Retina (tissue), 1 donor: Measurements from ENCODE around the gene LRPAP1.
"Not testable (repeated sequence)": the region's sequence is repeated elsewhere in the genome, so short reads cannot be mapped to it uniquely, and the experiment has no call there.

ENCODE experiments used
- DNase-seq: peaks from one replicate; pipeline ENCODE4 v3.0.0-alpha.2; 2016

LRPAP1 gene

DNA sequence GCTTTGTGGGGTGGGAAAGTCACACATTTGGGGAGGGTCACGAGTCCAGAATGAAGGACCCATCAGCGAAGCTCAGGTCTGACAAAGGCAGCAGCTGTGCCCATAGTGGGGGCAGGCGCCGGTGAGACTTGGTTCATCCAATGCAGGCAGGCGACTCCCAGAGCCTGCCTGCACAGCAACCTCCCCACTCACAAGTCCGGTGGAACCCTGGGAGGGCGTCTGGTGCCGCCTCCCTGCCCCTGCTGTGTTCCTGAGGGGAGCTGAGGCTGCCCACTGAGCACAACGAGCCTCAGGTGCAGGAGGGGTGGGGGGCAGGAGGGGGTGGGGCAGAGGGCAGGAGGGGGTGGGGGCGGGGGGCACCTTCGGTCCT, 13.7 kb downstream of the LRPAP1 start:
- DNase-seq = no peak

DNA sequence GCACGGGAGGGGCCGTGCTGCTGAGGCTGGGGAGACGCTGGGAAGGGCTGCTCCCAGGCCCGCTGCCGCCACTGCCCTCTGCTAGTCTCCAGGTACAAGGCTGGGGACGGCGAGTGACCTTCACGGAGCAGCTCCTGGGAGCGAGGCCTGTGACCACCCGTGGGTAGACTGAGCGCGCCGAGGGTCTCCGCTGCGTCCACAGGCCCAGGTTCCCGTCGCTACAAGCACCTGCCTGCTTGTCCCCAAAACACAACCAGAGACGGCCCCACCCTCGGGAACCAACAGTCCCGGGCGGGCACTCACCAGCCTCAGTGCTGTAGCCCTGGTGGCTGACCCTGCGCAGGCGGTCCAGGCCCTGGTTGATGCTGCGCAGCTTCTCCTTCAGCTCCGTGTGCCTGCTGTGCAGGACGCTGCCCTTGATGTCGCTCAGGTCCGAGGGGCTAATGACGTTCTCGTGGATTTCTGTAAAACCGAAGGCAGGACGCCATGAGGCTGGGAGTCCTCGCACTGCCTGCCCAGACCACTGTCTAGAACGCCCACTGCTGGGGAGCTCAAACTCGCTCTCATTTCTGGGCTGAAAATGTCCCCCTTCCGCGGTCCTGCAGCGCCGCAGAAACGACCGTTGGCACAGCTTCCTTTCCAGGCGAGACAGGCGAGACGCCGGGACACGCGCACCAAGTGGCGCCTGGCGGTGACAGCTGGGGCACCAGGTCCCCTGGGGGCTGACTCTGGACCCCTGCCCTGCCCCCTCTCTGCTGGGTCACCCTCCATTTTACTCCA, 14.3 kb downstream of the LRPAP1 start:
- no peak for DNase-seq

DNA sequence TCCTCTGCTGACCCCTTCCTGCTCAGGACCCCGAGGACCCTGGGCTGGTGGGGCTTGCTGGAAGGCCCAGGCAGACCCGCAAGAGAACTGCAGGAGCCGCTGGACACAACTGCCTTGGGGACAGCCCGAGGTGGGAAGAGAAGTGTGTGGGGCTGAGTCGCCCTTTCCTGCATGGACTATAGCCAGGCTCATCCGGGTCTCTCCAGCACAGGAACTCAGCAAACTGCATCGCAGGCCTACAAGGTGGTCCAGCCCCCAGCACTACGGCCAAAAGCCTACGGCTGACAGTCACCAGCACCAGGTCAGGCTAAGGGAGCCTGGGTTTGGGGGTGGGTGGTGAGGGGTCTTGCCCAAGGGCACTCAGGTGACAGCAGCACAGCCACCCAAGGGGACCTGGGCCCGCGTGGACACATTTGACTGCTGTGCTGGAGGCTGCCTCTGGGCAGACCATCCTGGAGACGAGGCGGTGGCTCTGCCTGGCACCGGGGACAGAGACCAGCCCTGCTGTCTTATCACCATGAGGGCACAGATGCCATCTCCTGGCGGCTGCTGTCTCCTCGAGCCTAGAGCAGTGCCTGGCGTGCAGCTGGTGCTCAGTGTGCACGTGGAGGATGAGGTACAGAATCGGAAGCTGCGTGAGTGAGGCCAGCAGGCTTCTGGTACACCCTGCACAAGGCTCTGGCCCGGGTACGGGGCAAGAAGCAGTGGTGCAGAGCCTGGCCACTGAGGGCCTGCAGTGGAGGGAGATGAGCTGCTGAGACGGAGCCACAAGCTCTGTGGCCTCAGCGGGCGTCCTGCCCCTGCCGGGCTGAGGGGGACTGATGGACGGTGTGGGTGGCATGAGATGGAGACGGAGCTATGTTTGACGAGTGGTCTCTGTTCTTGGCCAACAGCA, 15.1 kb downstream of the LRPAP1 start:
- DNase-seq = no peak

DNA sequence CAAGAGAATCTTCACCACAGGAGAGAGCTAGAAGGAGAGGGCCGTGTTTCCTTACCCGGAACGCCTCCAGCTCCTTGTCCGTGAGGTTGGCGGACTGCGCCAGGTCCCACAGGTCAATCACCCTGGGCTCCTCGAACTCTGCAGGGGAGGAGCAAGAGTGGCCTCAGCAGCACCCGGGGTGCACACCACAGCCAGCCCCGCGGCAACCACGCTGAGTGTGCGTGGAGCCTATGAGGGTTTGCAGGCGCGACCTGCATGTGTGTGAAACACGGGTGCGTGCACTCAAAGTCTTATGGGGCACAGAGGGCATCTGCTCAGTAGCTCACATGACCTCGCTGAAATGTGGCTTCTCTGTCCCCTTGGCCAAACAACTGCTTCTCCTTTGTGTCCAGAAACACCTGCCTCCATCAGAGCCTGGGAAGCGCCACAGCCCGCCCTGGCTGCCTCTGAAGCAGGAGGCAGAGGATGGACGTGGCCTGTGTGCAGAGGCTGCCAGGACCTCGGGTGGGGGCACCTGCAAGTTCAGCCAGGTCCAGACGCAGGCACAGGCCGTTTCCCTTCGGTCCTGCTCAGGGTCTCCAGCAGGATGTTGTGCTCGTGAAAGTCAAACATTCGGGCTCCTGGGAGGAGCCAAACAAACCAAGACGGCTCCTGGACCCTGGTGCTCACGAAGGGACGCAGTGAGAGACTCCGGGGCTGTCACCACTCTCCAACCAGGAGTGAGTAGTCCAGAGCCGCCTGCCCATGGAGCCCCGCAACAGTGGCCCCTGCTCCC, 16.0 kb downstream of the LRPAP1 start:
- DNase-seq = no peak

DNA sequence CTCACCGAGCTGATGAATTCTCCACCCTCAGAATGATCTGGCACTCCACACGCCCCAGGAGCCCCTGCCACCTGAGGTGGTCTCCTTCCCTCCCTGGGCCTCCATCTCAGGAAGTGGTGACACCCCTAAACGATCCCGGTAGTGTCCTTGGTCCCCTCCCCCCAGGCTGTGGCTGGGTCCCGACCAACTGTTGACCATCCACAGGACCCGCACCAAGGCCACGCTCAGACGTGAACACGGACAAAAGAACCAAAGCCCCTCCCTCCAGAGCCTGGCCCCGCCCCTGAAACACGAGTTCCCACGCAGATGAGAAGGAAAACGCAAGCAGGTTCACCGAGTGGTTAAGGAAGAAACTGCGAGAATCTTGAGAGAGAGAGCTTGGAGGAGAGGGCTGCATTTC, 16.6 kb downstream of the LRPAP1 start:
- DNase-seq = no peak

DNA sequence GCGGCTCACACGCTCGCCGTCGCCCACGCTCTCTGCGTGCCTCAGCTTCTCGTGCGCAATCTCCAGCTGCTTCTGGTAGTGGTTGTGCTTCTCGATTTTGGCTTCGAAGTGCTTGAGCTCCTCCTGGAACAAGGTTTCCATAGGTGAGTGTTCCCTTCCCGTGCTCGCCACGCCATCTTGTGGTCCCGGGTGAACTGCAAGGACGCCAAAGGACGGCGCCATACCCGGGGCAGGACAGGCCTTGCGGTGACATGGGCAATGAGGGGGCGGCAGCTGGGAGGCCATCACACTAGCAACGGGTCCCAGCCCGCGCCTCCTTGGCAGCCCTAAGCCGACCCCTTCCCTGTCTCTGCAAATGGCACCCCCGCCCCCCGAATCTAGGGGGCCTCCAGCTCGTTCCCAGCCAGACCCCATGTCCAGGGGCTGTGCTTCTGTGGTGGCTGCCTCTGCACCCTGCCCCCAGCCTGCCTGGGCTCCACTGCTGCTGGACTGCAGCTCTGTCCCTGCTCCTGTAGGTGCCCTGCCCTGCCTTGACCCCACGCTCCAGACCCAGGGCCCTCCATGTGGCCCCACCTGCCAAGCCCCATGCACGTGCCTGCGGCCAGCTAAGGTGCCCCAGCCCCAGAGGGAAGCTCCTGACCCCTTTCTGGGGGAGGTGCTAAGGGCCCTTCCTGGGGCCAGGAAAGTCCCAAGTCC, 17.3 kb downstream of the LRPAP1 start:
- DNase-seq = no peak

DNA sequence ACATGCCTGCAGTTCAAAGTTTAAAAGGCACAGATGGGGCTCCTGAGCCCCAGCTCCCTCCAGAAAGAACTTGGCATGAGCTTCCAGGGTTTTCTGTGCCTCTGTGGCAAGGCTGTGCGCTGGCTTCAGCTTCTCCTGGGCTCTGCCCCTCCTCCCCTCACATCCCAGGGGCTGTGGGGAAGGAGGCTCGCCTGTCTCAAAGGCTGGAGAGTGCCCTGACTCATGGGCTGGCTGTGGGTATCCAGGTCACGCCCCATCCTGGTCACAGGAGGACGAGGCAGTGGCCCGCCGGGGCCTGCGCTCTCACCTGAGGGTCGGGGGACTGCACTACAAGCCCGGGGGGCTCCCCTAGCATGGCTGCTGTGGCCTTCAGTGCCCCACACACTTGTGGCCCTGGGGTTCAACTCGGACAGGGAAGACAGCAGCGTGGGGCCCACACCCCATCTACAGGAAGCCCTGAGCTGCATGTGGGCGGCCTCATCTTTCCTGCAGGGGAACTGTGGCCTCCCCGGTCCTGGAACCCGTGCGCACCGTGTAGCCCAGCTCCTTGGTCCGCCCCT, 17.9 kb downstream of the LRPAP1 start:
- DNase-seq = no peak

DNA sequence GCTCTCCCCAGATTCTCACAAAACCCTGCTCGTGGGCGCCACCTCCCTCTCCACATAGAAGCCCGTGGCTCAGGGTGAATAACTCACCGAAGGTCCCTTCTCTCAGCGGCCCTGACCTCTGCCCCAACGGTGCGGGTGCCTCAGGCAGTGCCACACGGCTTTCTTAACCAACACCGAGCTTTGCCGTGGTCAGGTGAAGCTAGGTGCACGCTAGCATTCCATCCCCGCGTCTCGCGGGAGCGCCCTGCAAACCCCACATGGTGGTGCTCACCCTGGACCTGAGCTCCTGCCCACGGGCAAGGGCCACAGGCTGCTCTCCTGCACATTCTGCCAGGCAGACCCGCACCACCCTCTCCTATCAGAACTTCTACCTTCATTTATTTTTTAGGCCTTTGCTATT, 18.4 kb downstream of the LRPAP1 start:
- DNase-seq = no peak

DNA sequence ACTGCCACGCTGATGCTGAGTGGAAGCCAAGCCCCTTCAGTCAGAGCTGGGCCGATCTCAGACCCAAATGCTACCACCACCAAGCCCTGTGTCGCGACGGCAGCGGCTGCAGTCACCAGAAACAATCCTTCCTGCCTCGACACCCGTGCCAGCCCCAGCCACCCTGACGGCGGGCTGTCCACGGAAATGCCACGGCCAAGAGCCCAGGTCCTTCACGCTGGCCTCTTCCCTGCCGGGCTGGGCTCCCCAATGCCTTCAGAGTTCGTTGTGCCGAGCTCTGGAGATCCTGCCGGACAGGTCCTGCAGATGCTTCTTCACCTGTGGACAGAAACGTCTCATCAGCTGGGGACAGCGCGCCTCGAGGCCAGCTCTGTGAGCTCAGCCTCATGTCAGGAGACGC, 19.5 kb downstream of the LRPAP1 start:
- no peak for DNase-seq

DNA sequence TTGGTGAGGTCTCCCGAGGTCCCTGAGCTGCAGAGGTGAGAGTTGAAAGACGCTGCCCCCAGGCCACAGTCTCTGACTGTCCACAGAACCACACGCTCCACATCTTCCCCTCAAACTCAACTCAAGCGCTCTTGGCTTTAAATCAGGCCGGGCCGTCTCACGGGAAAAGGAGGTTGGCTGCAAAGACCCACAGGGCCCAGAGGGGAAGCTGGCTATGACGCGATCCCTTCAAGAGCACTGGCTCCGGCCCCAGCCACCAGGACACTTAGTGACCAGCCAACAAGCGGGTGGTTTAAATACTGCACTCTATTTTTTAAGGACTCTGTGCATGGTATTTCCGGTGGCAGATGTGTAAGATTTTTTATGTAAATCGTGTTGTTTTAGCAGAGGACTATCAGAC, 19.9 kb downstream of the LRPAP1 start:
- no peak for DNase-seq

DNA sequence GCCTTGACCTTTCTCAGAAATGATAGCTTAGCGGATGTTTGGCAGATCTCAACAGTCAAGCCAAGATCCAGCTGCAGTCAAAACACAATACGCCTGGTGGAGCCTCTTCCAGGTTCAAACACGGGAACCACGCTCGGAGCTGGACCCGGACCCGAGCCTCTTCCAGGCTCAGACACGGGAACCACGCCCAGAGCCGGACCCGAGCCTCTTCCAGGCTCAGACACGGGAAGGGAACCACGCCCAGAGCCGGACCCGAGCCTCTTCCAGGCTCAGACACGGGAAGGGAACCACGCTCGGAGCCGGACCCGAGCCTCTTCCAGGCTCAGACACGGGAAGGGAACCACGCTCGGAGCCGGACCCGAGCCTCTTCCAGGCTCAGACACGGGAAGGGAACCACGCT, 20.6 kb downstream of the LRPAP1 start:
- not testable (repeated sequence) for DNase-seq

DNA sequence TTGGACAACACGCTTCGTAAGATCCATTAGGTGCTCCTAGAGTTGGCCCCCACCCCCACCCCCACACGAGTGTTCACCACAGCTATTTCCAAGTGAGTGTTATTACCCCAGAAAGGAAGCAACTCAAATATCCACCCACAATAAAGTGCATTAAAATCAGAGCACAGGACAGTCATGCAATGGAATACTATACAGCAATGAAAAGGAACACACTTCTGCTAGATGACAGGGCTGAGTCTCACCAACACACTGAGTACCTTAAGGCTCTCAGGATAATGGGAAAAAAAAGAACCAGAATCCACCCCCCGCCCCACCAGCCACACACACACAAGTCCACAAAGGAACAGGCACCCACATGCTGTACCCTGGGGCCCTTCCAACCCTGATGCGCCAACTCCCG, 21.0 kb downstream of the LRPAP1 start:
- no peak for DNase-seq

DNA sequence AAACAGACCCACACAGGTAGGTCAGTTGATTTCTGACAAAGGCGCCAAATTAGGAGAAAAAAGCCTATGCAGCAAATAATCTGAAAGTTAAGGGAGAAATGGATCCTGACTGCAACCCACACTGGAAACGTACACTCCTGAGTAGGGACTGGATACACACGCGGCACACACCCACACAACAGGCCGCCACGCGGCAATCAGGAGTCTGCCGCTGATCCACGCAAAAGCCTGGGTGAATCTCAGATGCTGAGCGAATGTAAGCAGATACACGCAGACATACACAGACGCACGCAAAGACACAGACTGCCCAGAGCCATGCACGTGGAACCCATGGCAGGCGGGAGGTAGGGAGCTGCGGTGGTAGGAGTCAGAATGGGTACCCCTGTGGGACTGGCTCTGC, 21.7 kb downstream of the LRPAP1 start:
- DNase-seq = no peak

DNA sequence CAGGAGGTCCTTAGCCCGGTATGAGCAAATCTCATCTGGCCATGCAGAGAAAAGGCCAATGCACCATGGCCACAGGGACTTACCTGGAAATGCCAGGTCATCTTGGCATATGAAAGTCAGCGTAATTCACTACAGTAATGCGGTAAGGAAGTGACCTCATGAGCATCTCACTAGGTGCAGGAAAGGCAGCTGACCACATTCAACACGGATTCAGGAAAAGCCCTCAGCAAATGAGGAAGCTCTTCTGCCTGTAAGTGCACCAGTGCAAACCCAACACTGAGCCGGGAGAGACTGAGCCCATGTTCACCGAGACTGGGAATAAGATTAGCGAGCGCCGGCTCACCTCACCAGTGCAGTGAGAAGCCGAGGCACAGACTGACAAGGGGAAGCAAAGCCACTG, 23.7 kb downstream of the LRPAP1 start:
- DNase-seq = no peak

DNA sequence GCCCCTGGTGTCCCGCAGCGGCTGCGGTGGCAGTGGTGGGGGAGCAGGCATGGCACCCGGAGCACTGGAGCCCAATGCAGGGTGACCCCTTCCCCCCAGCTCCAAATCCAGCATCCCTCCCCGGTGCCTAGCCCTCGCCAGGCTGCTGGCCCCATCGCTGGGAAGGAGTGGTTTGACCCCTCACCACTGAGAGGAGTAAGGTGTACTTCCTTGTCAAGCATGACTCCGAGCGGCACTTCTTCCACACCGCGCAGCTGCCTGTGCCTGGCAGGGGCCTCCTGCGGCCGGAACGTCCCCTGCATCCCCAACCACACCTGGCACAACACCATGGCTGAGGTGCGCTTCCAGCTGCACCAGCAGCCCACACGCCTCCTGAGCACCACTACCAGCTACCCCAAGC, 27.0 kb downstream of the LRPAP1 start:
- no peak for DNase-seq

DNA sequence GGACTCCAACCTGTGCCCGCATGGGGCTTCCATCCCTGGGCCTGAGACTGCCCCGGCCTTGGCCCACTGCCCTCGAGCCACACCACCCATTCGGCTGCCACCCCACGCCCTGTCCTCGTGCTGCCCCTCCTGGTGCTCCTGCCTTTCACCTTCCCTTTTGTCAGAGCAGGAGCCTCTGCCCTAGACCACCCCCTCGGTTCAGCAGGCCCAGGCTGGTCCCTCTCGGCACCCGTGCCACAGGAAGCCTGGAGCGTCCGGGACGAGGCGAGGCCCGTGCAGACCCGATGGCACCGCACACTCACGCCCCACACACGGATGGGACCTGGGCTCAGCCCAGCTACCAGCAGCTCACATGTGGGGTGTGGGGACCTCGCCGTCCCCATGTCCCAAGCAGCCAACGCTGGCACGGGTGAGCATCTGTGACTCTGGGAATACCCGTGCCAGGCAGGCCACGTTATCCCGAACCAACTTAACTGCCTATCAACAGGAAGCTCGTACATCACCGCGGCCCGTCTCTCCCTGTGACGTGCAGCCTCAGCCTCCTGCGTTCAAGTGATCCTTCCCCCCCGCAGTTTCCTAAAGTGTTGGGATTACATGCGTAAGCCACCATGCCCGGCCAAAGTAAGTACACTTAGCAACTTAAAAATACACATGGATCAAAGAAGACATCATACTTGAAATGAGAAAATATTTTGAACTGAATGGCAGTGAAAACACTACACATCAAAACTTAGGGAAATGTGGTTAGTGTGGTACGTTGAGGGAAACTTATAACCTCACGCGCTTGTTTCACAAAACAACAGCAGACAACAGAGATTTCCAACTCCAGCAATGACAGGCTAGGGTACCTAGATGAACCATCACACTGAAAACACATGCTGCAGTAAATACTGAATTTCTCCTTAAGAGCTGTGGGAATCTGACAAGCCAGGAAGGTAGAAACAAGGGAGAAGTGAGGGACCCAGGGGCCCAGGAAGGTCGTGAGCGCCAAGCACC, 29.0 kb downstream of the LRPAP1 start:
- DNase-seq = no peak

DNA sequence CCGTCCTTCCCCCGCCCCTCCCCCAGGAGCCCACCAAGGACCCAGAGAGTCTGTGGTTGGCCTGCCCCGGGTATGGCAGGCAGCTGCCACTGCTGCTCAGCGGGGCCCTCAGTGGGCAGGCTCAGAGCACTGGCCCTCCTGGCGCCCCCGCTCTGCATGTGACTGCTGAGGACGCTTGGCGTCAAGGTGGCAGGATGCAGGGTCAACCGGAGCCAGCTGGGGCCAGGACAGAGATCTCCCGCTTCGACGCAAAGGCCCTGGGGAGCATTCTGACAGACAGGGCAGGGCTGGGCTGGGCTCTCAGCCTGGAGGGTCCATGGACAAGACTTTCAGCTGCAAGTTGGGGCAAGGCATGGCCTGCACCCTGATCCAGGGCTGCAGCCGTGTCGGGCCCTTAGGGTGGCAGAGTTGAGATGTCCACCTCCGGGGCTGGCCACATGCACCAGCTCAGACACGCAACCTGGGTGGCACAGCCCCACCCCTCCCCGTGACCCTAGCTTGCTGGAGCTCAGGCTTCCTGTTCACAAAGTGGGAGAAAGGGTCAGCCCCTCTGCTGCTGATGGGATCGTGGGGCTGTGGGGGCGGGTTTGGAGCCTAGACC, 30.3 kb downstream of the LRPAP1 start:
- no peak for DNase-seq

DNA sequence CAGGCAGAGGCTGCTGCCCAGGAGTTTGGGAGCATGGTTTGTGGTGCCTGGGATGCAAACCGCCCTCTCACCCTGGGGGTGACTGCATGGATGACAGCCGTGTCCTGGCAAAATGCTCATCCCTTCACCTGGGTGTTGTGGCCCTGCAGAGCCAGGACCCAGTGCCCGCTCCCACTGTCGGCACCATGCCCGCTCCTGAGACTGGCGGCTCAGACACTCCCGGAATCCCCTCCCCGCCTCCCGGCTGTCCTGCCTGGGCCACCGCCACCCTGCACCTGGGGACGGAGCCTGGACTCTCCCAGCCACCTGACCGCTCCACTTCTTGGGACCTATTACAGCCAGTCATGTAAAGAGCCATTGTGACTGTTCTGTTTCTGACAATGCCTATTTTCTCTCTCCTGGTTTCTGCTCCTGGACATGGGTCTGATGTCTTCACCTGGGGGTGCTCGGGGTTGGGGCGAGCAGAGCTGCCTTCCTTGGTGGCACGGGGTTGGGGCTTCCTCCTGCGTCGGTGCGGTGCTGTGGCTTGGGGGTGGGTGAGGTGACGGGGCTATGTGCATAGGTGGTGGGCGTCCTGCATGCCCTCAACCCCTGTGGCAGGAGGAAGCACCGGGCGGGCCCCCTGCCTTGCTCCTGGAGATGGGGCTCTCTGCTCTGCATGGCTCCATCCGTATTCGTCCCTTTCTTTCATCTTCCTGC, 30.9 kb downstream of the LRPAP1 start:
- DNase-seq = no peak

DNA sequence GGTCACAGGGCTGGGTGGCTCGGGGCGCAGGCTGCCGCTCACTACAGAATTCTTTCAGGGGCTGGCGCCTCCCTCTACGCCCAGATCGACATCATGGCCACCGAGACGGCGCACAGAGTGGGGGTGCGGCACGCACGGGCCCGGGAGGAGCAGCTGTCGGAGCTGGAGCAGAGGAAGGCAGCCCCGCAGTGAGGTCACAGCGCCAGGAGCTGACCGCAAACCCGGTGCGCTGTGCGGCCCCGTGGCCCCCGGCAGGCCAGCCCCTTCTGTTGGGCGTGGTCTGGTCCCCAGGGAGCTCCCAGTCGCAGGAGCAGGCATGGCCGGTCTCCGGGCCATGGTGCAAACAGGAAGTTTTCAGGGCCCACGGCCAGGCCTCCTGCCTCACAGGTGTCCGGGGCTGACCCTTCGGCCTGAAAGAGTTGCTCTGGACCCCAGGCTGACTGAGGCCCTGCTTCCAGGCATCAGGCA, 31.6 kb downstream of the LRPAP1 start:
- DNase-seq = no peak

DNA sequence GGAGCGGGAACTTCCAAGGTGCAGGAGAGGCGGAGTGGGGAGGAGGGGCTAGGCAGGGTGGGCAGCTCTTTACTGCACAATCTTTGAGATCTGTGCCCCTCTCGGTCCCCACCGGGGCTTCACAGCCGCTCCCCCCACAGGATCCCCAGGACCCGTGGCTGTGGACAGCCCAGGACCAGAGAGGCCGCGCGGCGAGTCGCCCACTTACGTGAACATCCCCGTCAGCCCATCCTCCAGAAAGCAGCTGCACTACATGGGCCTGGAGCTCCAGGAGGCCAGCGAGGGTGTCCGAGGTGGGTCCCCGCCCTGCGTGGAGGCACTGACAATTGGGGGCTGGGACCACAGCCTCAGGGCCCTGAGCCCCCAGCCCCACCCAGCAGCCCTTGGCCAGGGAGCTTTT, 32.1 kb downstream of the LRPAP1 start:
- no peak for DNase-seq
